Brain microvascular endothelial cell (primary cell): ENCODE results near the gene PBX1.
A peak's percentile ranks its signal among the peaks of the same experiment; 100 is the strongest.

Experiments
- DNase-seq: peaks from one replicate; pipeline ENCODE4 v3.0.0-alpha.2; 2020
- H3K27ac ChIP-seq: fragments of 250-450 bp; sonication (Bioruptor Pico); 2 replicates; pipeline ENCODE4 v1.5.1; 2020; ENCODE audit warnings: mild to moderate bottlenecking, moderate library complexity
- H3K27me3 ChIP-seq: fragments of 250-450 bp; sonication (Bioruptor Pico); replicated peaks from 2 replicates; pipeline ENCODE4 v1.5.1; 2020; ENCODE audit warnings: mild to moderate bottlenecking
- H3K36me3 ChIP-seq: fragments of 250-450 bp; sonication (Bioruptor Pico); replicated peaks from 2 replicates; pipeline ENCODE4 v1.5.1; 2020; ENCODE audit warnings: mild to moderate bottlenecking
- H3K4me3 ChIP-seq: 2 replicates; pipeline ENCODE4 v1.5.1; 2011; ENCODE audit warnings: low read depth, mild to moderate bottlenecking, control low read depth, low read length, moderate library complexity
- CTCF ChIP-seq: IDR thresholded peaks from 2 replicates; pipeline ENCODE4 v1.5.1; 2011; ENCODE audit warnings: low read depth, mild to moderate bottlenecking, moderate library complexity, low read length, control low read depth, inconsistent platforms; ENCODE audit errors: missing control alignments
- in situ Hi-C: cut with HindIII; loops from 2 replicates; pipeline ENCODE4 v1.10.0; 2017; ENCODE audit warnings: low sequenced_read_pairs, low pct_ligation_motif_present

PBX1 gene

GRCh38 chr1:164723296-164723798, 164.4 kb downstream of the PBX1 start:
- no peaks in the 10 kb centered on the region for H3K36me3 ChIP-seq
- H3K27ac ChIP-seq: no peak overlapping the region
- in situ Hi-C loops: no loop called here
- TF ChIP-seq CTCF: no peak
- H3K27me3 ChIP-seq: no peaks in the 10 kb centered on the region
- H3K4me3 ChIP-seq: no peak overlapping the region
- no peak for DNase-seq

GRCh38 chr1:164725401-164725800, 166.4 kb downstream of the PBX1 start:
- peak overlapping the region; percentile 40 for H3K27ac ChIP-seq
- in situ Hi-C loops: no loop called here

DNA sequence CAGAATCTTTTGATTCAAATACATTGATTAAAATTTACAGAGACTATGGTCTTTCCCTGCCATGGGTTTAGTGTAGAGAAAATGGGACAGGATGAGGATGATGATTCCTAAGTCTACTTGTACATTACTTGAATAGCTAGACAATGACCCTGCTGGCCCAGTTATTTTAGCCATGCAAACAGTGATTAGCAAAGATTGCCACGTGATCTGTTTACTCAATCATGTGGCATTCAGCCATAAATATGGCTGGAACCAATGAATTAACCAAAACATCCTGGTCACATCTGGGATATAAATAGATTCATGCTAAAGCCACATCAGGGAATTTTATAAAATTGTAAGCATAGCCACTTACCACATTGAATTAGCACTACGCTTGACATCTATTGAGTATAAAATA, 167.3 kb downstream of the PBX1 start:
- Histone ChIP-seq H3K27ac (peak overlapping the region; percentile 47), H3K36me3 (no peaks in the 10 kb centered on the region), H3K27me3 (no peaks in the 10 kb centered on the region), H3K4me3 (no peak overlapping the region)
- TF ChIP-seq CTCF: no peak
- in situ Hi-C loops: no loop called here
- DNase-seq: peak; percentile 90

More at GRCh38 chr1:164725401-164725800, 166.4 kb downstream of the PBX1 start:
- DNase-seq: no peak
- H3K27me3 ChIP-seq: no peaks in the 10 kb centered on the region
- TF ChIP-seq CTCF: no peak
- no peaks in the 10 kb centered on the region for H3K36me3 ChIP-seq
- no peak overlapping the region for H3K4me3 ChIP-seq

- Histone ChIP-seq H3K27ac (no peak overlapping the region), H3K4me3 (no peak overlapping the region), H3K36me3 (no peaks in the 10 kb centered on the region), H3K27me3 (no peaks in the 10 kb centered on the region)
- in situ Hi-C loops: no loop called here
- no peak for TF ChIP-seq CTCF
- no peak for DNase-seq
Measured at GRCh38 chr1:164728719-164729118, 169.7 kb downstream of the PBX1 start.

GRCh38 chr1:164731161-164731876, 172.3 kb downstream of the PBX1 start:
- H3K27ac ChIP-seq: no peak overlapping the region
- no peak for TF ChIP-seq CTCF
- DNase-seq: no peak
- no peaks in the 10 kb centered on the region for H3K27me3 ChIP-seq
- H3K4me3 ChIP-seq: no peak overlapping the region
- in situ Hi-C loops: no loop called here
- no peaks in the 10 kb centered on the region for H3K36me3 ChIP-seq

GRCh38 chr1:164733070-164733469, 174.1 kb downstream of the PBX1 start:
- H3K4me3 ChIP-seq: no peak overlapping the region
- in situ Hi-C loops: no loop called here
- DNase-seq: peak; percentile 94
- no peaks in the 10 kb centered on the region for H3K36me3 ChIP-seq
- H3K27me3 ChIP-seq: no peaks in the 10 kb centered on the region
- peak overlapping the region; percentile 76 for H3K27ac ChIP-seq
- no peak for TF ChIP-seq CTCF
